ENCODE results near the gene FBXO36. TPM values are rescaled to one million over a fixed set of nuclear protein-coding genes. Genes with fewer than 3 reads are reported as not detected.

Gene FBXO36
- total and polyA plus RNA-seq, 2 of the 13 experiments (the other 11 are each of a cell fraction or from before 2014, with no cell fraction given), result 2.8 TPM

GRCh38 chr2:229921101-229921891 lies 1.0 kb upstream of the FBXO36 start (continued):
- TF ChIP-seq ZNF749 (CRISPR knock-in tag; IDR thresholded peaks at IDR 0.05; ENCODE audit: borderline replicate concordance) (no peak), ZNF720 (CRISPR knock-in tag; IDR thresholded peaks at IDR 0.05) (no peak), MEIS2 (CRISPR knock-in tag; IDR thresholded peaks at IDR 0.05) (no peak; the same call in 1 of the 2 replicates), ZNF800 (CRISPR knock-in tag; IDR thresholded peaks at IDR 0.05) (0 out of 2 replicates have a peak, but pooled peaks have one; percentile 49), GATA4 (IDR thresholded peaks at IDR 0.05; ENCODE audit: borderline replicate concordance, low read depth) (no peak), ZSCAN25 (CRISPR knock-in tag; IDR thresholded peaks at IDR 0.05) (no peak), FOXA3 (CRISPR knock-in tag; IDR thresholded peaks at IDR 0.05) (no peak; the same call in 1 of the 2 replicates), ZNF136 (CRISPR knock-in tag; IDR thresholded peaks at IDR 0.05; ENCODE audit: low read depth) (no peak), EHMT2 (IDR thresholded peaks at IDR 0.05; ENCODE audit: borderline replicate concordance, low read depth, low read length) (no peak), ZFP41 (CRISPR knock-in tag; IDR thresholded peaks at IDR 0.05; ENCODE audit: borderline replicate concordance) (no peak), ZNF354B (CRISPR knock-in tag; IDR thresholded peaks at IDR 0.05) (no peak), ATF4 (CRISPR knock-in tag; IDR thresholded peaks at IDR 0.05) (no peak), THAP8 (CRISPR knock-in tag; IDR thresholded peaks at IDR 0.05; ENCODE audit: borderline replicate concordance) (no peak), TAF15 (IDR thresholded peaks at IDR 0.05; ENCODE audit: low read depth, low read length, poor library complexity, severe bottlenecking) (no peak), SNAI1 (CRISPR knock-in tag; IDR thresholded peaks at IDR 0.05; ENCODE audit: borderline replicate concordance) (no peak; the same call in 1 of the 2 replicates), FOXO1 (CRISPR knock-in tag; IDR thresholded peaks at IDR 0.05) (peak; percentile 19; the same call in 1 of the 2 replicates), ZNF569 (CRISPR knock-in tag; IDR thresholded peaks at IDR 0.05; ENCODE audit: borderline replicate concordance) (no peak), ZC3H4 (CRISPR knock-in tag; IDR thresholded peaks at IDR 0.05; ENCODE audit: borderline replicate concordance) (no peak), NR1H2 (CRISPR knock-in tag; IDR thresholded peaks at IDR 0.05; ENCODE audit: borderline replicate concordance, low read depth) (no peak), ZNF576 (CRISPR knock-in tag; IDR thresholded peaks at IDR 0.05) (no peak), TEAD2 (CRISPR knock-in tag; IDR thresholded peaks at IDR 0.05) (no peak), GLI4 (CRISPR knock-in tag; IDR thresholded peaks at IDR 0.05; ENCODE audit: borderline replicate concordance) (no peak; the same call in 1 of the 2 replicates), PHF21A (CRISPR knock-in tag; IDR thresholded peaks at IDR 0.05) (no peak), GTF2F1 (IDR thresholded peaks at IDR 0.05; ENCODE audit: low read length) (no peak)
- TF ChIP-seq, protein P1, sequence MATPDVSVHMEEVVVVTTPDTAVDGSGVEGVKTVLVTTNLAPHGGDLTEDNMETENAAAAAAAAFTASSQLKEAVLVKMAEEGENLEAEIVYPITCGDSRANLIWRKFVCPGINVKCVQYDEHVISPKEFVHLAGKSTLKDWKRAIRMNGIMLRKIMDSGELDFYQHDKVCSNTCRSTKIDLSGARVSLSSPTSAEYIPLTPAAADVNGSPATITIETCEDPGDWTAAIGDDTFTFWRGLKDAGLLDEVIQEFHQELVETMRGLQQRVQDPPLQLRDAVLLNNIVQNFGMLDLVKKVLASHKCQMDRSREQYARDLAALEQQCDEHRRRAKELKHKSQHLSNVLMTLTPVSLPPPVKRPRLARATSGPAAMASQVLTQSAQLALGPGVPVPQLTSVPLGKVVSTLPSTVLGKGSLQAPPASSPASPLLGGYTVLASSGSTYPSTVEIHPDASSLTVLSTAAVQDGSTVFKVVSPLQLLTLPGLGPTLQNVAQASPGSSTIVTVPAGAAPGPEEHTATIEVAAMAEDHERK (CRISPR knock-in tag; IDR thresholded peaks at IDR 0.05; ENCODE audit: low read depth), result no peak

All from HepG2 (cell line).